ENCODE data around the gene PPP1R13L. TPM values are rescaled to one million over a fixed set of nuclear protein-coding genes. Genes with fewer than 3 reads are reported as not detected.

PPP1R13L gene
- total RNA-seq, 1 donor from 2014 or later = 8.2 TPM

GRCh38 chr19:45350477-45351058 lies 54.3 kb downstream of the PPP1R13L start:
- Mint-ChIP-seq H3K27me3 (ENCODE audit: low read depth) (peaks cover 20% of the 10 kb centered on the region), H3K9me3 (no peaks in the 10 kb centered on the region), H3K27ac (ENCODE audit: unreplicated experiment) (no peak overlapping the region), H3K4me1 (no peaks in the 10 kb centered on the region), H3K4me3 (no peak overlapping the region), H3K36me3 (ENCODE audit: low read depth) (peaks cover 8% of the 10 kb centered on the region)
- no peak for DNase-seq (ENCODE audit: low read depth, low spot score)
- TF ChIP-seq CTCF (conservative IDR thresholded peaks at IDR 0.05) = no peak

GRCh38 chr19:45349430-45349941 lies 55.4 kb downstream of the PPP1R13L start:
- DNase-seq (ENCODE audit: low read depth, low spot score) = no peak
- H3K27me3 Mint-ChIP-seq (ENCODE audit: low read depth) = peaks cover 25% of the 10 kb centered on the region
- no peak overlapping the region for H3K4me3 Mint-ChIP-seq
- peaks cover 4% of the 10 kb centered on the region for H3K36me3 Mint-ChIP-seq (ENCODE audit: low read depth)
- TF ChIP-seq CTCF (conservative IDR thresholded peaks at IDR 0.05) = no peak
- no peak overlapping the region for H3K27ac Mint-ChIP-seq (ENCODE audit: unreplicated experiment)
- no peaks in the 10 kb centered on the region for H3K4me1 Mint-ChIP-seq
- no peaks in the 10 kb centered on the region for H3K9me3 Mint-ChIP-seq

GRCh38 chr19:45349126-45349415 lies 55.8 kb downstream of the PPP1R13L start:
- no peak for DNase-seq (ENCODE audit: low read depth, low spot score)
- Mint-ChIP-seq H3K27me3 (ENCODE audit: low read depth) (peaks cover 29% of the 10 kb centered on the region), H3K4me3 (no peak overlapping the region), H3K4me1 (no peaks in the 10 kb centered on the region), H3K27ac (ENCODE audit: unreplicated experiment) (no peak overlapping the region), H3K36me3 (ENCODE audit: low read depth) (peaks cover 4% of the 10 kb centered on the region), H3K9me3 (no peaks in the 10 kb centered on the region)
- TF ChIP-seq CTCF (conservative IDR thresholded peaks at IDR 0.05) = no peak

GRCh38 chr19:45348367-45349125 lies 56.3 kb downstream of the PPP1R13L start:
- no peaks in the 10 kb centered on the region for H3K4me1 Mint-ChIP-seq

More at GRCh38 chr19:45348367-45349125, 56.3 kb downstream of the PPP1R13L start:
- TF ChIP-seq CTCF (conservative IDR thresholded peaks at IDR 0.05) = no peak
- DNase-seq (ENCODE audit: low read depth, low spot score) = no peak
- H3K9me3 Mint-ChIP-seq = no peaks in the 10 kb centered on the region
- peaks cover 29% of the 10 kb centered on the region for H3K27me3 Mint-ChIP-seq (ENCODE audit: low read depth)
- peak overlapping the region; percentile 27 for H3K27ac Mint-ChIP-seq (ENCODE audit: unreplicated experiment)
- H3K4me3 Mint-ChIP-seq = no peak overlapping the region
- H3K36me3 Mint-ChIP-seq (ENCODE audit: low read depth) = peaks cover 3% of the 10 kb centered on the region
